SJSA1 (cell line): ENCODE data around the gene RNF208. TPM values are rescaled to one million over a fixed set of nuclear protein-coding genes. Genes with fewer than 3 reads are reported as not detected.
"Not testable (repeated sequence)": the region's sequence is repeated elsewhere in the genome, so short reads cannot be mapped to it uniquely, and the experiment has no call there.

Experiments
- DNase-seq, 2 experiments: peaks; one replicate each; pipeline ENCODE4 v3.0.0-alpha.2; 2015 to 2020; ENCODE audit warnings: low spot score in 2 of 2, low read depth in 1 of 2
- H3K27ac ChIP-seq: fragments of 250-450 bp; sonication (Bioruptor Pico); 2 replicates; pipeline ENCODE4 v1.5.1; 2020; ENCODE audit warnings: mild to moderate bottlenecking, moderate library complexity
- H3K27me3 ChIP-seq: fragments of 250-450 bp; sonication (Bioruptor Pico); replicated peaks from 2 replicates; pipeline ENCODE4 v1.5.1; 2020; ENCODE audit warnings: mild to moderate bottlenecking, moderate library complexity
- H3K36me3 ChIP-seq: fragments of 250-450 bp; sonication (Bioruptor Pico); 2 replicates; pipeline ENCODE4 v1.5.1; 2020; ENCODE audit warnings: mild to moderate bottlenecking
- H3K4me1 ChIP-seq: fragments of 250-450 bp; sonication (Bioruptor Pico); replicated peaks from 2 replicates; pipeline ENCODE4 v1.6.1; 2021; ENCODE audit warnings: mild to moderate bottlenecking
- H3K4me3 ChIP-seq: fragments of 250-450 bp; sonication (Bioruptor Pico); 2 replicates; pipeline ENCODE4 v1.5.1; 2020; ENCODE audit warnings: mild to moderate bottlenecking
- H3K9me3 ChIP-seq: fragments of 250-450 bp; sonication (Bioruptor Pico); replicated peaks from 2 replicates; pipeline ENCODE4 v1.5.1; 2020; ENCODE audit warnings: mild to moderate bottlenecking
- total RNA-seq: library from RNA; depleted of rRNA; stranded (reverse); fragments of >200 nt; shearing (Covaris generic); gene quantifications from 2 replicates; pipeline ENCODE4 v1.2.3, GENCODE V29; 2014

The RNF208 gene
- total RNA-seq, 1 experiment from 2014 or later, result not detected

DNA sequence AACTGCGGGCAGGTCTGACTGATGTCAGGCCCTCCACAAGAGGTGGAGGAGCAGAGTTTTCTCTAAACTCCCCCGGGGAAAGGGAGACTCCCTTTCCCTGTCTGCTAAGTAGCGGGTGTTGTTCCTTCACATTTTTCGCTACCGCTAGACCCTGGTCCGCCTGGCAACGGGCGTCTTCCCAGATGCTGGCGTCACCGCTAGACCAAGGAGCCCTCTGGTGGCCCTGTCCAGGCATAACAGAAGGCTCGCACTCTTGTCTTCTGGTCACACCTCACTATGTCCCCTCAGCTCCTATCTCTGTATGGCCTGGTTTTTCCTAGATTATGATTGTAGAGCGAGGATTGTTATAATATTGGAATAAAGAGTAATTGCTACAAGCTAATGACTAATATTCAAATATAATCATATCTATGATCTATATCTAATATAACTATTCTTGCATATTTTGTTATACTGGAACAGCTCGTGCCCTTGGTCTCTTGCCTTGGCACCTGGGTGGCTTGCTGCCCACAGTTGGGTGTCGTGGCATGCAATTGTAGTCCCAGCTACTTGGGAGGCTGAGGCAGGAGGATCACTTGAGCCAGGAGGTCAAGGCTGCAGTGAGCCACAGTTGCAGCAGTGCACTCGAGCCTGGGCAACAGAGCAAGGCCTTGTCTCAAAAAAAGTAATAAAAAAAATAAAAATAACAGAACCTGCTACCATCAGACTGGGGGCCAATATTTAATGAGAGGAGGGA, 40.3 kb upstream of the RNF208 start:
- H3K27ac ChIP-seq, H3K9me3 ChIP-seq, H3K27me3 ChIP-seq, H3K4me1 ChIP-seq, DNase-seq, H3K4me3 ChIP-seq: not testable (repeated sequence)
- peaks cover 44% of the 10 kb centered on the region for H3K36me3 ChIP-seq

DNA sequence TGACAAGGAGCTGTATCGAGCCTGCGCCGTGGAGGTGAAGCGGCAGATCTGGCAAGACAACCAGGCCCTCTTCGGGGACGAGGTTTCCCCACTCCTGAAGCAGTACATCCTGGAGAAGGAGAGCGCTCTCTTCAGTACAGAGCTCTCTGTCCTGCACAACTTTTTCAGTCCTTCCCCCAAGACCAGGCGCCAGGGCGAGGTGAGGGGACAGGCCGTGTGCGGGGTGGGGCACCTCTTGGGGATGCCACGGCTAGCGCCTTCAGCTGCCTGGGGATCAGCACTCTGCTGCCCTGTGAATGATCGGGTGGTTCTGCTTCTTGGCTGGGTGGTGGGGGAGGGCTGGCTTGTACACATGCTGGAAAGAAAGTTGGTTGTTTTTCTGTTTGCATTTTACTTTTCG, 34.8 kb upstream of the RNF208 start:
- no peak overlapping the region for H3K27ac ChIP-seq
- H3K36me3 ChIP-seq, result peaks cover 32% of the 10 kb centered on the region
- no peak overlapping the region for H3K4me3 ChIP-seq
- H3K27me3 ChIP-seq, result no peaks in the 10 kb centered on the region
- DNase-seq, result no peak
- H3K9me3 ChIP-seq, result no peaks in the 10 kb centered on the region
- H3K4me1 ChIP-seq, result peaks cover 19% of the 10 kb centered on the region

- H3K36me3 ChIP-seq, result peaks cover 32% of the 10 kb centered on the region
- H3K4me3 ChIP-seq, result peak overlapping the region; percentile 99
- no peak for DNase-seq
- H3K27ac ChIP-seq, result no peak overlapping the region
- H3K27me3 ChIP-seq, result no peaks in the 10 kb centered on the region
- no peaks in the 10 kb centered on the region for H3K9me3 ChIP-seq
- H3K4me1 ChIP-seq, result peaks cover 19% of the 10 kb centered on the region
Measured at GRCh38 chr9:137256362-137256761, 34.3 kb upstream of the RNF208 start.

GRCh38 chr9:137255448-137256114, 33.5 kb upstream of the RNF208 start:
- H3K27ac ChIP-seq, result peak overlapping the region; percentile 34
- H3K9me3 ChIP-seq, result no peaks in the 10 kb centered on the region
- H3K4me1 ChIP-seq, result peaks cover 19% of the 10 kb centered on the region
- DNase-seq, result peak in 1 of 2 experiments; percentile 48
- no peaks in the 10 kb centered on the region for H3K27me3 ChIP-seq
- peaks cover 31% of the 10 kb centered on the region for H3K36me3 ChIP-seq
- peak overlapping the region; percentile 99 for H3K4me3 ChIP-seq

- peaks cover 29% of the 10 kb centered on the region for H3K36me3 ChIP-seq
- H3K4me1 ChIP-seq, result peaks cover 19% of the 10 kb centered on the region
- no peaks in the 10 kb centered on the region for H3K27me3 ChIP-seq
- H3K9me3 ChIP-seq, result no peaks in the 10 kb centered on the region
- DNase-seq, result peak; percentile 78 to 91
- peak within 1 kb of the TSS; percentile 34 for H3K27ac ChIP-seq
- peak within 1 kb of the TSS; percentile 99 for H3K4me3 ChIP-seq
Measured at GRCh38 chr9:137254624-137255447, 32.8 kb upstream of the RNF208 start, which contains the start of gene NELFB. Gene NELFB, plus strand, starts transcription at chr9:137255327.

DNA sequence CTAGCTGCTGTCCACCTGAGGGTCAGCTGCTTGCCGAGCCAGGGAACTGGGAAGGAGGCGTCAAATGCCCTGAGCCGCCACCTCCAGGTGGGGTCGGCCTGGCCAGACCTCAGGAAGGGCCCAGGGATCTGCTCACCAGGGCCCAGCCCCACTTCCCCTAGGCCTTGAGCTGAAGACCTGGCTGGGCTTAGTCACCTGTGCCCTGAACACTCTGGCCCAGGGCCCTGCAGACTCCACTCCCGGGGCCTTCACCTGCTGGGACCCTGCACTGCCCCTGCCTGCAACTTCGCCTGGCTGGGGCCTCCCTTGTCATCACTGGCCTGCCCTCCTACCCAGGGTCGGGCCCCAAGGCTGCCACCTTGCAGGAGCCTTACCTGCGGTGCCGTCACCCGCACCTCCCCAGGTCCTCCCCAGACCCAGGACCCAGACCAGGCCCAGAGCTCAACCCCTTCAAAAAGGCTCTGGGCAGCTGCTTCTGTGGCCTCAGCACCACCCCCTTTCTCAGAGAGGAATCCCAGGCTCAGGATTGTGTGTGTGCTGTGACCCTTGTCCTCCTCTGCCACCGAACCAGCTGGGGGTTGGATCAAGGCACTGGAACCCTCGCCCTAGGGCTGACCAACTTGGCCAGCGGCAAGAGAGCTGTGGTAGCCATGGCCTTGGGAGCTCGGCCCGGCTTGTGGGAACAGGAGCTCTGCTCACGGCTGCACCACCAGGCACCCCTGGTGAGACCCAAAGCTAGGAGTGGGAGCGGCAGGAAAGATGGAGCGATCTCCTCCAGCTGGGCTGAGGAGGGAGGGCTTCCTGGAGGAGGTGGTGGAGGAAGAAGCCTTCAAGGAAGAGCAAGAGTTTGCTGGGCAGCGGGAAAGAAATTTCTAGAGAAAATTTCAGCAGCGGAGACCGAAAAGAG, 31.9 kb upstream of the RNF208 start:
- no peaks in the 10 kb centered on the region for H3K9me3 ChIP-seq
- peak overlapping the region; percentile 99 for H3K4me3 ChIP-seq
- H3K27ac ChIP-seq, result no peak overlapping the region
- peaks cover 27% of the 10 kb centered on the region for H3K36me3 ChIP-seq
- DNase-seq, result no peak
- H3K4me1 ChIP-seq, result peaks cover 19% of the 10 kb centered on the region
- H3K27me3 ChIP-seq, result no peaks in the 10 kb centered on the region

- DNase-seq, result no peak
- Histone ChIP-seq H3K27me3 (no peaks in the 10 kb centered on the region), H3K27ac (no peak overlapping the region), H3K9me3 (no peaks in the 10 kb centered on the region), H3K36me3 (peaks cover 21% of the 10 kb centered on the region), H3K4me1 (peaks cover 19% of the 10 kb centered on the region), H3K4me3 (no peak overlapping the region)
Measured at GRCh38 chr9:137252555-137253506, 30.8 kb upstream of the RNF208 start.

- Histone ChIP-seq H3K9me3 (no peaks in the 10 kb centered on the region), H3K27ac (no peak overlapping the region), H3K36me3 (peaks cover 16% of the 10 kb centered on the region), H3K4me3 (no peak overlapping the region), H3K27me3 (no peaks in the 10 kb centered on the region), H3K4me1 (peaks cover 18% of the 10 kb centered on the region)
- no peak for DNase-seq
Measured at GRCh38 chr9:137251490-137252268, 29.6 kb upstream of the RNF208 start.

DNA sequence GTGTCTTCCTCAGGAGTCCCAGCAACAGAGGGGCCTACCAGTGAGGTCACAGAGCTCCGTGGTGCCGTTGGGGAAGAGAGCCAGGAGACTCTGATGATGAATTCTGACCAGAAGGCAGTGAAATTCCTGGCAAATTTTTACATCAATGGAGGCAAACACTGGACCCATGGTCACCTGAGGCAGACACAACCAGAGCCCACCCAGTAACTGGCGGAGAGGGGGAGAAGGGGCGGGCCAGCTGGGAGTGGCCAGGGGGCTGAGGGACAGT, 29.1 kb upstream of the RNF208 start, which contains the start of gene STPG3:
Gene STPG3, plus strand, starts transcription at position 93 of the 268 bp plus-strand sequence. Its CDS starts 1 bp downstream, at position 94.
- no peaks in the 10 kb centered on the region for H3K27me3 ChIP-seq
- H3K9me3 ChIP-seq, result no peaks in the 10 kb centered on the region
- no peak within 1 kb of the TSS for H3K4me3 ChIP-seq
- H3K27ac ChIP-seq, result no peak within 1 kb of the TSS
- H3K4me1 ChIP-seq, result peaks cover 12% of the 10 kb centered on the region
- DNase-seq, result no peak
- peaks cover 10% of the 10 kb centered on the region for H3K36me3 ChIP-seq

DNA sequence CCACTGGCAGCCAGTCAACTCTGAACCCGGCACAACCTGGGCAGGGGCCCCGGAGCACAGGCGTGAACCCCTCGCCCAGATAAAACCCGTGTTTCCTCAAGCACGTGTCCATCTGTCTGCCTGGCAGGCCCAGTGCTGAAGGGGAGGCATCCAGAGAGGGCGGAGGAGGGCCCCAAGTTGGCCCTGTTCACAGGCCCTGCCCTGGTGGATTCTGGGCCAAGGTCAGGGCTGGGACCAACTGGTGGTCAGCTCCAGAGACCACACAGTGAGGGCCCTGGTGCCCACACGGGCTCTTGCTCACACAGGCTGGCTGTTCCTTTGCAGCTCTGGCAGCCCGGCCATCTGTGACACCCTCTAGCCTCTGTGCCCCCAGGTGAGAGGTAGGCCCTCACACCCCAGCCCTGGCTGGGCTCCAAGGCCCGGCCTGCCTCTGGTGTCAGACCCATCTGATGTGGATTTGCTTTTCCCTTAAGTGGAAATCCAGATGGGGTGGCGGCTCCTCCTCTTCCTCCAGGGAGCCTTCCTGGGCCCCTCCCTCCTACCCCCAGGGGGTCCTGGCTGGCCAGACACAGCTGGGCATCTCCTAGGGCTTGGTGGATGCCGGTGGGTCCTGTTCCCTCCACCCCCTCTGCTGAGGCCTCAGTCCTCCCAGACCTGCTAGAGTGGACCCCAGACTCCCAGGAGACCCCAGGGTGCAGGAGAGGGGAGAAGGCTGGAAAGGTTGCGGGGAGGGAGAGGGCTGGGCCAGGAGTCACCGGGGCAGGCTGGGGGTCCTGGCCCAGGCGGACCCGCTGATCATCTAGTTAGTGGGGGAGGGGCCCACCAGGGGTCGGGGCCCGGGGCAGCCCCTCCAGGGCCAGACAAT, 28.5 kb upstream of the RNF208 start:
- no peak for DNase-seq
- H3K27me3 ChIP-seq, result no peaks in the 10 kb centered on the region
- peaks cover 4% of the 10 kb centered on the region for H3K36me3 ChIP-seq
- H3K9me3 ChIP-seq, result no peaks in the 10 kb centered on the region
- no peak overlapping the region for H3K4me3 ChIP-seq
- H3K4me1 ChIP-seq, result peaks cover 10% of the 10 kb centered on the region
- no peak overlapping the region for H3K27ac ChIP-seq

GRCh38 chr9:137247916-137248175, 25.8 kb upstream of the RNF208 start:
- peaks cover 15% of the 10 kb centered on the region for H3K36me3 ChIP-seq
- DNase-seq, result no peak
- no peak overlapping the region for H3K27ac ChIP-seq
- H3K27me3 ChIP-seq, result no peaks in the 10 kb centered on the region
- peaks cover 11% of the 10 kb centered on the region for H3K4me1 ChIP-seq
- no peak overlapping the region for H3K4me3 ChIP-seq
- H3K9me3 ChIP-seq, result no peaks in the 10 kb centered on the region
